Uterus (tissue), 4 donors: ENCODE data around the gene PTPRN2. TPM values are rescaled to one million over a fixed set of nuclear protein-coding genes. Genes with fewer than 3 reads are reported as not detected.
"Not testable (repeated sequence)": the region's sequence is repeated elsewhere in the genome, so short reads cannot be mapped to it uniquely, and the experiment has no call there.

ENCODE experiments used
- DNase-seq, 2 donors: peaks; one replicate each; pipeline ENCODE4 v3.0.0-alpha.2; 2019 to 2020
- H3K27ac ChIP-seq, 2 donors: fragments of 200-600 bp; sonication (generic); 1 replicate in 1 of 2; 2 replicates in 1 of 2; pipeline ENCODE4 v1.5.1; 2016 to 2018
- H3K27me3 ChIP-seq, 2 donors: fragments of 200-600 bp; sonication (generic); one replicate each; pipeline ENCODE4 v1.5.1; 2018 to 2019; ENCODE audit warnings: control low read depth in 1 of 2
- H3K36me3 ChIP-seq, 2 donors: fragments of 200-600 bp; sonication (generic); one replicate each; pipeline ENCODE4 v1.5.1; 2019; ENCODE audit warnings: control low read depth in 1 of 2
- H3K4me1 ChIP-seq, 2 donors: fragments of 200-600 bp; sonication (generic); one replicate each; pipeline ENCODE4 v1.5.1; 2018 to 2019; ENCODE audit warnings: control low read depth in 1 of 2
- H3K4me3 ChIP-seq, 2 donors: fragments of 200-600 bp; sonication (generic); 1 replicate in 1 of 2; 2 replicates in 1 of 2; pipeline ENCODE4 v1.5.1; 2018 to 2019; ENCODE audit warnings: mild to moderate bottlenecking in 1 of 2
- H3K9me3 ChIP-seq, 2 donors: fragments of 200-600 bp; sonication (generic); one replicate each; pipeline ENCODE4 v1.5.1; 2019; ENCODE audit warnings: control low read depth in 1 of 2
- CTCF ChIP-seq, 4 experiments: fragments of 200-600 bp in 2 of 4; fragments of 450-650 bp in 2 of 4; sonication (generic) in 2 of 4; IDR thresholded peaks; one replicate each; pipeline ENCODE4 v1.5.1; 2016 to 2019; ENCODE audit warnings: antibody characterized with exemption in 4 of 4, mild to moderate bottlenecking in 2 of 4, moderate library complexity in 1 of 4
- POLR2A ChIP-seq, 2 donors: fragments of 450-650 bp; IDR thresholded peaks; one replicate each; pipeline ENCODE4 v1.6.1; 2016; ENCODE audit warnings: antibody characterized with exemption in 2 of 2, mild to moderate bottlenecking in 1 of 2, moderate library complexity in 1 of 2
- intact Hi-C: fragments of 100-400 bp; cut with DNase I; formaldehyde crosslinking; loops from one replicate; pipeline ENCODE4 v1.15.1; 2023; ENCODE audit warnings: low total_unique reads
- total RNA-seq, 4 donors: library from RNA; depleted of rRNA in 3 of 4; stranded (reverse); fragments of >200 nt in 3 of 4; gene quantifications; one replicate each; pipeline versions ENCODE4 v1.1.0 to v1.2.4, GENCODE V29; 2014 to 2023
- donor health status: DM: yes; HTN: yes; CAD: no.

The PTPRN2 gene
- total RNA-seq, 4 donors from 2014 or later, result 1.2 to 5.2 (median 2.3) TPM

GRCh38 chr7:157668221-157668883 is 919.3 kb downstream of the PTPRN2 start:
- H3K27ac ChIP-seq, result no peak overlapping the region
- no peaks in the 10 kb centered on the region for H3K9me3 ChIP-seq
- DNase-seq, result no peak
- no peaks in the 10 kb centered on the region for H3K27me3 ChIP-seq
- H3K36me3 ChIP-seq, result no peaks in the 10 kb centered on the region
- intact Hi-C loops, result no loop called here
- no peak for TF ChIP-seq POLR2A (IDR thresholded peaks at IDR 0.05)
- no peak for TF ChIP-seq CTCF (IDR thresholded peaks at IDR 0.05)
- H3K4me3 ChIP-seq, result no peak overlapping the region
- H3K4me1 ChIP-seq, result no peaks in the 10 kb centered on the region

- H3K36me3 ChIP-seq, result no peaks in the 10 kb centered on the region
- no peaks in the 10 kb centered on the region for H3K27me3 ChIP-seq
- no peak overlapping the region for H3K27ac ChIP-seq
- DNase-seq, result no peak
- intact Hi-C loops, result no loop called here
- H3K4me3 ChIP-seq, result no peak overlapping the region
- no peaks in the 10 kb centered on the region for H3K9me3 ChIP-seq
- TF ChIP-seq CTCF (IDR thresholded peaks at IDR 0.05) (no peak), POLR2A (IDR thresholded peaks at IDR 0.05) (no peak)
- H3K4me1 ChIP-seq, result no peaks in the 10 kb centered on the region
These were observed 919.9 kb downstream of the PTPRN2 start for GRCh38 chr7:157667731-157668130.

DNA sequence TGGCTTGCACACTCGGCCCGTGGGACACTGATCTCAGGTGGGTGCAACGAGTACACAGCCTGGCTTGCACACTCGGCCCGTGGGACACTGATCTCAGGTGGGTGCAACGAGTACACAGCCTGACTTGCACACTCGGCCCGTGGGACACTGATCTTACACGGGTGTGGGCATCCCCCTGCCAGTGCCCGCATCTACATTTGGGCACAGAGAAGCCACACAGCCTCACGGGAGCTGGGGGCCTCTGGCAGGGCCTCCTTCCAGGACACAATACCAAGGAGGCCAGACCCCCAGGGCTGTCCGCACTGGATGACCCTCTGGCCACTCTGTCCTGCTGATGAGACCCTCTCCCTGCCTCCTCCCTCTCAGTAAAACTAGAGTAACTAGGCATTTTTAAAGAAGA is 920.4 kb downstream of the PTPRN2 start:
- intact Hi-C loops, result no loop called here
- no peaks in the 10 kb centered on the region for H3K9me3 ChIP-seq
- no peaks in the 10 kb centered on the region for H3K27me3 ChIP-seq
- H3K36me3 ChIP-seq, result no peaks in the 10 kb centered on the region
- TF ChIP-seq CTCF (IDR thresholded peaks at IDR 0.05) (no peak), POLR2A (IDR thresholded peaks at IDR 0.05) (no peak)
- DNase-seq, result no peak
- H3K4me1 ChIP-seq, result no peaks in the 10 kb centered on the region
- no peak overlapping the region for H3K4me3 ChIP-seq
- no peak overlapping the region for H3K27ac ChIP-seq

- H3K27ac ChIP-seq, result no peak overlapping the region
- no peaks in the 10 kb centered on the region for H3K27me3 ChIP-seq
- H3K36me3 ChIP-seq, result no peaks in the 10 kb centered on the region
- no peak for DNase-seq
- intact Hi-C loops, result no loop called here
- H3K9me3 ChIP-seq, result no peaks in the 10 kb centered on the region
- H3K4me3 ChIP-seq, result no peak overlapping the region
- no peak for TF ChIP-seq CTCF (IDR thresholded peaks at IDR 0.05)
- no peak for TF ChIP-seq POLR2A (IDR thresholded peaks at IDR 0.05)
- H3K4me1 ChIP-seq, result no peaks in the 10 kb centered on the region
These were observed 921.0 kb downstream of the PTPRN2 start for GRCh38 chr7:157666530-157667040.

DNA sequence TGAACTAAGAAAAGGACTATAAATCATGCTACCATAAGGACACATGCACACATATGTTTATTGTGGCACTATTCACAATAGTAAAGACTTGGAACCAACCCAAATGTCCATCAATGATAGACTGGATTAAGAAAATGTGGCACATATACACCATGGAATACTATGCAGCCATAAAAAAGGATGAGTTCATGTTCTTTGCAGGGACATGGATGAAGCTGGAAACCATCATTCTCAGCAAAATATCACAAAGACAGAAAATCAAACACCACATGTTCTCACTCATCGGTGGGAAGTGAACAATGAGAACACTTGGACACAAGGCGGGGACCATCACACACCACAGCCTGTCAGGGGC is 922.0 kb downstream of the PTPRN2 start:
- H3K9me3 ChIP-seq, H3K4me3 ChIP-seq, intact Hi-C loops, H3K36me3 ChIP-seq, H3K4me1 ChIP-seq, H3K27me3 ChIP-seq, H3K27ac ChIP-seq, DNase-seq: not testable (repeated sequence)
